ENCODE results near the gene RIC1.

- TF ChIP-seq EZH2 (IDR thresholded peaks at IDR 0.05; ENCODE audit: low read length, missing control alignments): no peak
- no peak for TF ChIP-seq CTCF (conservative IDR thresholded peaks at IDR 0.05 in 1 of 2, IDR thresholded peaks at IDR 0.05 in 1 of 2; ENCODE audit: low read depth in 1 of 2, low read length in 2 of 2)
These were observed 32.7 kb upstream of the RIC1 start for GRCh38 chr9:5596173-5596572.
